Measurements from ENCODE around the gene BCL7A.
A peak's percentile ranks its signal among the peaks of the same experiment; 100 is the strongest.

The BCL7A gene

DNA sequence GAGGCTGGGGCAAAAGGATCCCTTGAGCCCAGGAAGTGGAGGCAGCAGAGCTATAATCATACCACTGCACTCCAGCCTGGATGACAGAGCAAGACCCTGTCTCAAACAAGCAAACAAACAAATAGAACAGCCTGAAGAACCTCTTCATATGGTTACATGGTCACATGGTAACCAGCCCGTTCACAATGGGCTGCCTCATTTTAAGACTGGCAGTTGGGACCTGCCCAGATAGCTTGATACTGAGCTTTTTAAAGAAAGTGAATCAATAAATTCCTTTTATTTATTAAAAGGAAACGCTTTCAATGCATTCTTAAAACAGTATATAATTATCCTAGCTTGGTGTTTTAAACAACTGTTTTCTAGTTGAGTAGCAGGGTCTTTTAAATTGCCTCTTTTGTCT is 67.4 kb downstream of the BCL7A start:
- Histone ChIP-seq H3K4me1 (peaks cover 6 to 80% (median 68%) of the 10 kb centered on the region in 4 donors), H3K27me3 (no peaks in the 10 kb centered on the region), H3K36me3 (peaks cover 16 to 26% (median 20%) of the 10 kb centered on the region in 3 donors), H3K27ac (peak overlapping the region; percentile 72 to 79), H3K4me3 (no peak overlapping the region), H3K9me3 (no peaks in the 10 kb centered on the region)
- no peak for DNase-seq
- intact Hi-C loops (cut with DNase I; ENCODE audit: low total_unique reads): loop anchor here (5.0 kb wide), 1 partner anchor 1332 kb away; no protein-coding TSS in a partner anchor
- TF ChIP-seq, protein P1, sequence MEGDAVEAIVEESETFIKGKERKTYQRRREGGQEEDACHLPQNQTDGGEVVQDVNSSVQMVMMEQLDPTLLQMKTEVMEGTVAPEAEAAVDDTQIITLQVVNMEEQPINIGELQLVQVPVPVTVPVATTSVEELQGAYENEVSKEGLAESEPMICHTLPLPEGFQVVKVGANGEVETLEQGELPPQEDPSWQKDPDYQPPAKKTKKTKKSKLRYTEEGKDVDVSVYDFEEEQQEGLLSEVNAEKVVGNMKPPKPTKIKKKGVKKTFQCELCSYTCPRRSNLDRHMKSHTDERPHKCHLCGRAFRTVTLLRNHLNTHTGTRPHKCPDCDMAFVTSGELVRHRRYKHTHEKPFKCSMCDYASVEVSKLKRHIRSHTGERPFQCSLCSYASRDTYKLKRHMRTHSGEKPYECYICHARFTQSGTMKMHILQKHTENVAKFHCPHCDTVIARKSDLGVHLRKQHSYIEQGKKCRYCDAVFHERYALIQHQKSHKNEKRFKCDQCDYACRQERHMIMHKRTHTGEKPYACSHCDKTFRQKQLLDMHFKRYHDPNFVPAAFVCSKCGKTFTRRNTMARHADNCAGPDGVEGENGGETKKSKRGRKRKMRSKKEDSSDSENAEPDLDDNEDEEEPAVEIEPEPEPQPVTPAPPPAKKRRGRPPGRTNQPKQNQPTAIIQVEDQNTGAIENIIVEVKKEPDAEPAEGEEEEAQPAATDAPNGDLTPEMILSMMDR (IDR thresholded peaks at IDR 0.05): no peak

DNA sequence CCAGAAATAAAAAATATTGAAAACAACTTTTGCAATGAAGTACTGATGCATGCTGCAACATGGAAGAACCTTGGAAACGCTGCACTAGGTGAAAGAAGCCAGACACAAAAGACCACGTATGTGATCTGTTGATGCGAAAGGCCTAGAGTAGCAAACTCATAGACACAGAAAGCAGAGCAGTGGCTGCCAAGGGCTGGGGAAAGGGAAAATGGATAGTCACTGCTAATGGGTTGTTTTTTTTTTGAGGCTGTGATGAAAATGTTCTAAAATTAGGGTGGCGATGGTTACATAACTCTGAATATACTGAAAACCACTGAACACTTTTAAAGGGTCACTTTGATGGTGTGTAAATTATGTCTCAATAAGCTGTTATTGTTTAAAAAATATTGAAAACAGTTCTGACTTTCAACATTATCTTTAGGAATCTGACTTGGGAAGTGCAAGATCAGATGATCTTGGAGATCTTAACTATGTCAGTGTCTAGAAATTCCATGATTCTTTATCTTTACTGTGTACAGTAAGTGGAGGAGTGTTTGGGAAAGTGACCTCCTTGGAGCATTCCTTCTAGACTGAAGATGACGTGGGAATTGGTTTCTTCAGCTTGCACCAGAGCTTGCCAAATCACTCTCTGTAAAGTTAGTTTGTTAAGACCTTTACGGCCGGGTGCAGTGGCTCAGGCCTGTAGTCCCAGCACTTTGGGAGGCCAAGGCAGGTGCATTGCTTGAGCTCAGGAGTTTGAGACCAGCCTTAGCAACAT is 69.3 kb downstream of the BCL7A start:
- Histone ChIP-seq H3K36me3 (peaks cover 0 to 7% (median 3%) of the 10 kb centered on the region in 3 donors), H3K27ac (peak overlapping the region; percentile 66 to 79), H3K4me3 (no peak overlapping the region), H3K9me3 (no peaks in the 10 kb centered on the region), H3K27me3 (no peaks in the 10 kb centered on the region), H3K4me1 (peaks cover 6 to 91% (median 72%) of the 10 kb centered on the region in 4 donors)
- peak; percentile 67 to 77 for DNase-seq
- intact Hi-C loops (cut with DNase I; ENCODE audit: low total_unique reads): no loop called here
- TF ChIP-seq, protein P1 (IDR thresholded peaks at IDR 0.05): no peak

DNA sequence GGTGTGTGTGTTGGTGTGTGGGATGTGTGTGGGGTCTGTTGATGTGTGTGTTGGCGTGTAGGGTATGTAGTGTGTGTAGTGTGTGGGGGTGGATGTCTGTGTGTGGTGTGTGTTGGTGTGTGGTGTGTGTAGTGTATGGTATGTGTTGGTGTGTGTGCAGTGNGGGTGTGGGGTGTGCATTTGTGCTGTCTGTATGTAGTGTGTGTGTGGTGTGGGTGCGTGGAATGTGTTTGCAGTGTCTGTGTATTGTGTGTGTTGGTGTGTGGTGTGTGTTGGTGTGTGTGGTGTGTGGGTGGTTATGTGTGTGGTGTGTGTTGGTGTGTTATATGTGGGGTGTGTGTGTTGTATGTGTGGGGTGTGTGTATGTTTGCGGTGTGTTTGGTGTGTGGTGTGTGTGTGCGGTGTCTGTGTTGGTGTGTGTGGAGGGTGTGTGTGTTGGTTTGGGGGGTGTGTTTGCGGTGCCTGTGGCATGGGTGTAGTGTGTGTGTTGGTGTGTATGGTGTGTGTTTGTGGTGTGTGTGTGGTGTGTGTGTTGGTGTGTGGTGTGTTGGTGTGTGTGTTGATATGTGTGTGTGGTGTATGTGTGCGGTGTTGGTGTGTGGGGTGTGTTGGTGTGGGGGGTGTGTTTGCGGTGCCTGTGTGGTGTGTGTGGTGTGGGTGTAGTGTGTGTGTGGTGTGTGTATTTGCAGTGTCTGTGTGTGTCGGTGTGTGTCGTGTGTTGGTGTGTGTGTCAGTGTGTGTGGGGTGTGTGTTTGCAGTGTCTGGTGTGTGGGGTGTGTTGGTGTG is 71.6 kb downstream of the BCL7A start:
- Histone ChIP-seq H3K36me3 (no peaks in the 10 kb centered on the region), H3K27ac (no peak overlapping the region), H3K4me1 (peaks cover 1 to 91% (median 70%) of the 10 kb centered on the region in 4 donors), H3K9me3 (no peaks in the 10 kb centered on the region), H3K4me3 (no peak overlapping the region), H3K27me3 (no peaks in the 10 kb centered on the region)
- intact Hi-C loops (cut with DNase I; ENCODE audit: low total_unique reads): no loop called here
- DNase-seq: no peak
- TF ChIP-seq, protein P1 (IDR thresholded peaks at IDR 0.05): no peak

DNA sequence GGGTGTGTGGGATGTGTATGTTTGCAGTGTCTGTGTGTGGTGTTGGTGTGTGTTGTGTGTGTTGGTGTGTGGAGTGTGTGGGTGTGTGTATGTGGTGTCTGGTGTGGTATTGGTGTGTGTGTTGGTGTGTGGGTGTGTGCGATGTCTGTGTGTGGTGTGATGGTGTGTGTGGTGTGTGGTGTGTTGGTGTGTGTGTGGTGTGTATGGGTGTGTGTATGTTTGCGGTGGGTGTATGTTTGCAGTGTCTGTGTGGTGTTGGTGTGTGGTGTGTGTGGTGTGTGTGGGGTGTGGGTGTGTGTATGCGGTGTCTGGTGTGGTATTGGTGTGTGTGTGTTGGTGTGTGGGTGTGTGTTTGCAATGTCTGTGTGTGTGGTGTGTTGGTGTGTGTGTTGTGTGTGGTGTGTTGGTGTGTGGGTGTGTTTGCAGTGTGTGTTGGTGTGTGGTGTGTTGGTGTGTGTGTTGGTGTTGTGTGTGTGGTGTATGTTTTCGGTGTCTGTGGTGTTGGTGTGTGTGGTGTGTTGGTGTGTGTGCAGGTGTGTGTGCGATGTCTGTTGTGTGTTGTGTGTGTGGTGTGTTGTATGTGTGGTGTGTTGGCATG is 72.6 kb downstream of the BCL7A start:
- Histone ChIP-seq H3K27me3 (no peaks in the 10 kb centered on the region), H3K4me3 (no peak overlapping the region), H3K36me3 (no peaks in the 10 kb centered on the region), H3K4me1 (peaks cover 4 to 91% (median 69%) of the 10 kb centered on the region in 4 donors), H3K9me3 (no peaks in the 10 kb centered on the region), H3K27ac (peak overlapping the region in 1 of 2 donors; percentile 25)
- DNase-seq: no peak
- intact Hi-C loops (cut with DNase I; ENCODE audit: low total_unique reads): no loop called here
- TF ChIP-seq, protein P1 (IDR thresholded peaks at IDR 0.05): no peak

DNA sequence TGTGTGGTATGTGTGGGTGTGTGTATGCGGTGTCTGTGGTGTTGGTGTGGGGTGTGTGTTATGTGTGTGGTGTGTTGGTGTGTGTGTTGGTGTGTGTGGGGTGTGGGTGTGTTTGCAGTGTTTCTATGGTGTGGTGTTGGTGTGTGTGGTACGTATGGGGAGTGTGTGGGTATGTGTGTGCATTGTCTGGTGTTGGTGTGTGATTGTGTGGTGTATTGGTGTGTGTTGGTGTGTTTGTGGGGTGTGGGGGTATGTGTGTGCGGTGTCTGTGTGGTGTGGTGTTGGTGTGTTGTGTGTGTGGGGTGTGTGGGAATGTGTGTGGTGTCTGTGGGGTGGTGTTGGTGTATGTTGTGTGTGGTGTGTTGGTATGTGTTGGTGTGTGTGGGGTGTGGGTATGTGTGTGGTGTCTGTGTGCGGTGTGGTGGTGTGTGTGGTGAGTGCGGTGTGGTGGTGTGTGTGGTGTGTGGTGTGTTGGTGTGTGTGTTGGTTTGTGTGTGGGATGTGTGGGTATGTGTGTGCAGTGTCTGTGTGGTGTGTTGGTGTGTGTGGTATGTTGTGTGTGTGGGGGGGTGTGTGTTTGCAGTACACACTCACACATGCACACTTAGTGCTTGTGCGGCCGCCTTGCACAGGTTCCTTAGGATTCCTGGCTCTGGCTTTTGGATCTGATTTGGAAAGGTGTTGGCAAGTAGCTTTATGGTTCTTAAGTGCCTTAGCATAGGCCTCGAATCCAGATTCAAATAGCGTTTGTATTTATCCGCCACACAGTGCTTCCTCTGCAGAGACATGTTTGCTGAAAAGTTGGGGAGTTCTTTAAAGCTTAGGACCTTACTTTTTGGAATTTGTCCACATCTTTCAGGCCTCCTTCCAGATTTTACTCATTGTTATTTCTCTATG is 73.3 kb downstream of the BCL7A start:
- H3K27me3 ChIP-seq: no peaks in the 10 kb centered on the region
- H3K36me3 ChIP-seq: no peaks in the 10 kb centered on the region
- H3K9me3 ChIP-seq: no peaks in the 10 kb centered on the region
- DNase-seq: no peak
- H3K4me3 ChIP-seq: no peak overlapping the region
- TF ChIP-seq, protein P1 (IDR thresholded peaks at IDR 0.05): no peak
- intact Hi-C loops (cut with DNase I; ENCODE audit: low total_unique reads): no loop called here
- peaks cover 4 to 91% (median 68%) of the 10 kb centered on the region in 4 donors for H3K4me1 ChIP-seq
- H3K27ac ChIP-seq: peak overlapping the region in 1 of 2 donors; percentile 25
